NCI-H1092 treated with DMSO at 0.1 percent for 48 hours (cell line): Measurements from ENCODE around the gene XYLT2.
"Not testable (repeated sequence)": the region's sequence is repeated elsewhere in the genome, so short reads cannot be mapped to it uniquely, and the experiment has no call there.

Experiments
- DNase-seq: peaks from one replicate; lab custom pipeline; 2025; lab: John Stamatoyannopoulos, UW

Gene XYLT2

DNA sequence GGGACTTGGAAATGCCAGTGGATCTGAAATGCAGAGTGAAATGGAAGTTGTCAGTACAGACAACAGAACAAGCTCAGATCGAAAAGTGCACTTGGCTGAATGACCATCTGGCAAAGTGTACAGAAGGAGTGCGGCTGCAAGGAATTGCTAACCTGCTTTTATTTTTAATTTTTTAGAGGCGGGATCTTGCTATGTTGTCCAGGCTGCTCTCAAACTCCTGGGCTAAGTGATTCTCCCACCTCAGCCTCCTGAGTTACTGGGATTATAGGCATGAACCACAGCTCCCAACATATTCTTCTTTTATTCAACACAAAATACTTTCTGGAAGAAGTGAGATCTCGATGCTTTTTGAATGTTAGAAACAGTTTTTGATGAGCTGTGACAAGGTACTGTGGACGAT, 47.8 kb downstream of the XYLT2 start:
- DNase-seq: no peak

DNA sequence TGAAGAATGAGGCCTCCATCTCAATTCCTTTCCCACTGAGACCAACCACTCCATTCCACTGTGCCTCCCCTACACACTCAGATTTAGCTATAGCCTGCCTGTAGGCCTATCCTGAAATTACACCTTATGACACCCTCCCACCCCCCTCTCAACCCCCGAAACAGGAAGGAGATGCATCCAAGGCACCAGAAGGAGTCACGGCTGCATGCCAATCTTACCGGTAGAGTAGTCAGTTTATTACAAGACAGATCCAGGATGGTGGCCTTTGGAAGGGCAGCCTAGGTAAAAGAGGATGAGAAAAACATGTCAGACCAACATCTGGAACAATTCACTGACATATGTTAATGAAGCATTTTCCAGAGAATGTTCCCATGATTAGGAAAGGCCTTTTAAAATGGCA, 48.8 kb downstream of the XYLT2 start:
- no peak for DNase-seq

DNA sequence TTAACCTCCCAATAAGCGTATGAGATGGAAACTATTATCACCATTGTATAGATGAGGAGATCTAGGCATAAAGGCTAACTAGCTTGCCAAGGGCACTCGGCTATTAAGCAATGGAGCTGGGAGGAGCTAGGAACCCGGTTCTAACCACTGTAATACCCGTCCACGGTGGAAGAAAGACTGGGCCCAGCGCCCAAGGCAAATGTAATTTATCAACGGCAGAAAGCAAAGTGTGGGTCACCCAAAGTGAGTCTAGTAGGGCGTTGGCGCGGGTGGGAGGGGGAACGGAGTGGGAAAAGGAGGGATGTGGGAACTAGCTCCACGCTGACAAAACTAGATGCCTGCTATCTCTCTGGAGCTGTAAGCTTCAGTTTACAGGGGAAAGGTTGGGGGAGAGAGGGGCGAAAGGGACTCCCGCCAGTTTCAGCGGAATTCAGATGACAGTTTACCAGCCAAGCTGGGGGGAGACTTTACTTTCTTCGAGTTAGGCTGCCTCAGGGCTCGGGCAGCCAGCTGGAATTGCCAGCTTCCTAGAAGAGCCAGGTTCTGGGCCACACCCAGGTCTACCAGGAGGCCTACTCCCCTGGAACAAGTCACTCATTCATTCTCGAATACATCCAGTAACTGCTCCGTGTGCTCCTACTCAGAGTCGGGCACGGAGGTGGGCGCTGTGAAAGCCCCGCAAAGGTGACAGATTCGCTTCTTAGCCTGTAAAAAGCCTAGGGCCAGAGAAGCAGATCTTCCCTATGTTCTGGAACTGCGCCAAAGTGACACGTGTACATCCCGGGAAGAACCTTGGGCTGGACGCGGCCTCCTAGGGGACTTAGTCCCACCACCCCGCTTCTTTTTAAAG, 50.6 kb downstream of the XYLT2 start:
- DNase-seq: no peak

DNA sequence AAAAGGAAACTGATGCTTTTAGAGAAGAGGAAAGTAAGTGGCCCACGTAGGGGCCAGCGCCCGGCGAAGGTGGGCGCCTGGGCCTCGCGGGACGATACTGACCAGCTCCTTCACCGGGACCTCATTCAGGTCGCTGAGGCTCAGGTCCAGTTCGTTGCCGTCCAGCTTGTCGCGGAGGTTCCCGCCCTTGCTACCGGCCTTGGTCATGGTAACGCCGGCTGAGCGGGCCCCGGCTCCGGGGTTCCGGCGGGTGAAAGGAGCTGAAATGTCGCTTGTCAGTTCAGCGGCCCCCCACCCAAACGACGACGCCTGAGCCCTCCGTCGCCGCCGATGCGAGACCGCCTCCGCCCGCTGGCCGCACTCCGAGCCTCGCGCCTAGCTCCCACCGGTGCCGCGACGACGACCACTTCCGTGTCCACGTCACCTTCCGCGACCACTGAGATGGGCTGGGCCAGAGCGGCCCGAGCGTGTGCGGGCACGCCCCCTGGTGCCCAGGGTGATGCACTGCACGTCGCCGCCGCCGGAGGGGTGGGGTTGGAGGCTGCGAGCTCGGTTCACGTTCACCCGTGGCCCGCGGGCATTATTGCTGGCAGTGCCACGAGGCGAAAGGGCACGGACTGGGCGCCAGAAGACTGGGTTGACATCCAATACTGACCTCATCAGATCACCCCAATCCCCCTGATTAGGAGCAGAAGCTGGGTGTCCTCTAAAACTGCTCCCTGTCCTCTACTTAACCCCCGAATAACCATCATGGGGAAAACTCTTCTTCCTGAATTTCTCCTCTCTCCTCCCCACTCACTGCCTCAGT, 51.4 kb downstream of the XYLT2 start, which contains the start of gene LRRC59:
LRRC59 (minus strand) TSS at position 413 of the 808 bp plus-strand sequence; CDS start at position 207, 206 bp downstream.
- peak; percentile 76 for DNase-seq

GRCh38 chr17:50397919-50398285, 52.0 kb downstream of the XYLT2 start:
- no peak for DNase-seq

DNA sequence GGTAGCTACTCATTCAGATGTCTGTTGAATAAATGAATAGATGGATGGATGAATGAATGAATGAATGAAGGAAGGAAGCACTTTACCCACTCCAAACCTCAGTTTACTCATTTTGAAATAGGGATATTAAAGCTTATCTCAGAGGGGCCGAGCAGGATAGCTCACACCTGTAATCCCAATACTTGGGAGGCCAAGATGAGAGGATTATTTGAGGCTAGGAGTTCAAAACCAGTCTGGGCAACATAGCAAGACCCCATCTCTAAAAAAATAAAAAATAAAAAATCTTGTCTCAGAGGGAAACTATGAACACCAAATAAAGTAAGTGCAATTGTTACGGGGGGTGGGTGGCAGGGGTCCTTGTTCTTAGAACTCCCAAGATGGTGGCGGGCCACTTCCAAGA, 52.7 kb downstream of the XYLT2 start:
- DNase-seq: not testable (repeated sequence)

GRCh38 chr17:50399591-50399990, 53.7 kb downstream of the XYLT2 start:
- DNase-seq: not testable (repeated sequence)

DNA sequence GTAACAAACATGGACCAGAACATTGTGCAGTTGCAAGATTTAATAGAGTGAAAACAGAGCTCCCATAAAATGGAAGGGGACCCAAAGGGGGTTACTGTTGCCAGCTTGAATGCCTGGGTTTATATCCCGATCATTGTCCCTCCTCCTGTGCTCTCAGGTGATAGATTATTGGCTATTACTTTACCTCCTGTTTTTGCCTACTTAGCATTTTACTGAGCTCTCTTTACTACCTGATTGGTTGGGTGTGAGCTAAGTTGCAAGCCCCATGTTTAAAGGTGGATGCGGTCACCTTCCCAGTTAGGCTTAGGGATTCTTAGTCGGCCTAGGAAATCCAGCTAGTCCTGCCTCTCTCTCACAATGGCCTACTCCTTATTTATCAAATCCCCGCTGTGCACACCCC, 59.4 kb downstream of the XYLT2 start:
- DNase-seq: not testable (repeated sequence)

GRCh38 chr17:50406578-50406977, 60.7 kb downstream of the XYLT2 start:
- no peak for DNase-seq

DNA sequence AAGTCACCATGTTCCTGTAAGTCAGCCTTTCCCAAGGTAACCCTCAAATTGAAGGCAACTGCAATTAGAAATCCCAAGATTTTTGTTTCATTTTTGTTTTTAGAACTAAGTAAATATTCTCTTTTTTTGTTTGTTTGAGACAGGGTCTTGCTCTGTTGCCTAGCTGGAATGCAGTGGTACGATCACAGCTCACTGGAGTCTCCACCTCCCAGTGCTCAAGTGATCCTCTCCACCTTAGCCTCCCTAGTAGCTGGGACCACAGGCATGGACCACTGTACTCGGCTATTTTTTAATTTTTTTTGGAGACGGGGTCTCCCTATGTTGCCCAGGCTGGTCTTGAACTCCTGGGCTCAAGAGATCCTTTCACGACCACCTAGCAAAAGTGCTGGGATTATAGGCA, 62.0 kb downstream of the XYLT2 start:
- DNase-seq: no peak
